ENCODE measurements around the gene HTN3. TPM values are rescaled to one million over a fixed set of nuclear protein-coding genes. Genes with fewer than 3 reads are reported as not detected.

Gene HTN3
- total RNA-seq, 2 experiments from 2014 or later = not detected

DNA sequence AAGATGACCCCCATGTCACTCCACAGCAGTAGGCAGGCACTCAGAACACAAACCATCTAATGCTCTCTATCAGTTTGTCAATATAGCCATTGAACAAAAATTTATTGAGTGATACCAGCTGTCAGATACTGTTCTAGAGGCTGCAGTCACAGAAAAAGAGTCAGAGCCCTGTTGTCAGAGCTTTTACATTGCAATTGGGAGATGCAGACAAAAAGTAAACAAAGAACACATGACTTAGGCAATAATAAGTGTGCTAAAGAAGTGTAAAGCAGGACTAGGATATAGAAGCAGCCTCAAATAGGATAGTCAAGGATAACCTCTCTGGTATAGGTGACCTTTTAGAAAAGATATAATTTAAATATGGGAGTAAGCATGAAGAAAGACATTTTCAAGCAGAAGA is 30.9 kb downstream of the HTN3 start:
- H3K4me3 Mint-ChIP-seq = no peak overlapping the region
- H3K36me3 Mint-ChIP-seq (ENCODE audit: low read depth) = no peaks in the 10 kb centered on the region
- H3K27ac Mint-ChIP-seq = no peak overlapping the region
- intact Hi-C loops (cut with micrococcal nuclease) = no loop called here
- no peak for ATAC-seq
- no peaks in the 10 kb centered on the region for H3K9me3 Mint-ChIP-seq
- ChIA-PET CTCF (no interaction called here), POLR2A (no interaction called here)
- TF ChIP-seq, protein P1, sequence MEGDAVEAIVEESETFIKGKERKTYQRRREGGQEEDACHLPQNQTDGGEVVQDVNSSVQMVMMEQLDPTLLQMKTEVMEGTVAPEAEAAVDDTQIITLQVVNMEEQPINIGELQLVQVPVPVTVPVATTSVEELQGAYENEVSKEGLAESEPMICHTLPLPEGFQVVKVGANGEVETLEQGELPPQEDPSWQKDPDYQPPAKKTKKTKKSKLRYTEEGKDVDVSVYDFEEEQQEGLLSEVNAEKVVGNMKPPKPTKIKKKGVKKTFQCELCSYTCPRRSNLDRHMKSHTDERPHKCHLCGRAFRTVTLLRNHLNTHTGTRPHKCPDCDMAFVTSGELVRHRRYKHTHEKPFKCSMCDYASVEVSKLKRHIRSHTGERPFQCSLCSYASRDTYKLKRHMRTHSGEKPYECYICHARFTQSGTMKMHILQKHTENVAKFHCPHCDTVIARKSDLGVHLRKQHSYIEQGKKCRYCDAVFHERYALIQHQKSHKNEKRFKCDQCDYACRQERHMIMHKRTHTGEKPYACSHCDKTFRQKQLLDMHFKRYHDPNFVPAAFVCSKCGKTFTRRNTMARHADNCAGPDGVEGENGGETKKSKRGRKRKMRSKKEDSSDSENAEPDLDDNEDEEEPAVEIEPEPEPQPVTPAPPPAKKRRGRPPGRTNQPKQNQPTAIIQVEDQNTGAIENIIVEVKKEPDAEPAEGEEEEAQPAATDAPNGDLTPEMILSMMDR (IDR thresholded peaks at IDR 0.05) = no peak
- no peak for DNase-seq
- H3K4me1 Mint-ChIP-seq (ENCODE audit: low read depth) = no peaks in the 10 kb centered on the region
- no peaks in the 10 kb centered on the region for H3K27me3 Mint-ChIP-seq

DNA sequence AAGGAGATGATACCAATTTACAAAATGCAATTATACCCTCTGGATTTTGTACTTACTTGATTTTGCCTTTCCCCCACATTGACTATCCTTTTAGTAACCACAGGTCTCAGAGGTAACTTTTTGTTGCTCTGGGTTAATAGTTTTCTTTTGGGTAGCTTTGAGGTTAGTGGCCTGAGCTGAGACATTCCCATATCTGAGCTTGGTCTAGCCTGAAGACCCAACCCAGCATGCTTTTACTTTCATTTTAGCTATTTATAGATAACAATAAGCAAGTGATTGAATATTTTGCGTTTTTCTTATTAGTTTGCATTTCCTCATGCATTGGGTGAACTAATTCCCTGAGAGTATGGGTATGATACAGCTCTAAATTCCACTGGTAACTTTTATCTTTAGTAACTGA is 33.7 kb downstream of the HTN3 start:
- H3K27me3 Mint-ChIP-seq = no peaks in the 10 kb centered on the region
- no peak overlapping the region for H3K4me3 Mint-ChIP-seq
- no peaks in the 10 kb centered on the region for H3K4me1 Mint-ChIP-seq (ENCODE audit: low read depth)
- DNase-seq = no peak
- intact Hi-C loops (cut with micrococcal nuclease) = no loop called here
- H3K27ac Mint-ChIP-seq = no peak overlapping the region
- H3K36me3 Mint-ChIP-seq (ENCODE audit: low read depth) = no peaks in the 10 kb centered on the region
- ChIA-PET POLR2A (no interaction called here), CTCF (interaction anchor here (0.6 kb wide), 1 partner anchor 1687 kb away, joined by 3 read pairs; no protein-coding TSS in a partner anchor)
- TF ChIP-seq, protein P1 (IDR thresholded peaks at IDR 0.05) = no peak
- H3K9me3 Mint-ChIP-seq = no peaks in the 10 kb centered on the region
- ATAC-seq = no peak

DNA sequence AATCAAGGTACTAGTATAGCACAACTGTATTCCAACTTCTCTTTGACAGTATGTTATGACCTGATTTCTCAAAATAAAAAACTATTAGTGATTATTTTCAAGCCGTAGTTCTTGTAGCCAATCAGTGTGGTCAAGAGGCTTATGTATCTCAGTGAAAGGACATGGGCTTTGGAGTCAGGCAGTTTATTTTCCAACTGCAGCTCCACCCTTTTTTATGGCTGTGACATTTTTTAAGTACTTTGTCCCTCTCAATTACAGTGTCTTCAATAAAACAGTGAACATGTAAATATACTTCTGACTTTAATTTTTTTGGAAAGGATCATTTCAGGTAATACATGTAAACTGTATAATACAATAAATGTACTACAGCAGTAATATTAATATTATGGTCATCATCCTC is 51.9 kb downstream of the HTN3 start:
- H3K4me3 Mint-ChIP-seq = no peak overlapping the region
- CTCF ChIA-PET = no interaction called here
- no peaks in the 10 kb centered on the region for H3K4me1 Mint-ChIP-seq (ENCODE audit: low read depth)

More for the DNA sequence above, 51.9 kb downstream of the HTN3 start:
- Mint-ChIP-seq H3K9me3 (no peaks in the 10 kb centered on the region), H3K27ac (no peak overlapping the region), H3K36me3 (ENCODE audit: low read depth) (no peaks in the 10 kb centered on the region), H3K27me3 (no peaks in the 10 kb centered on the region)
- POLR2A ChIA-PET = no interaction called here
- TF ChIP-seq, protein P1 (IDR thresholded peaks at IDR 0.05) = no peak
- DNase-seq (no peak), ATAC-seq (no peak)
- intact Hi-C loops (cut with micrococcal nuclease) = no loop called here

Other genes starting within 250 kb of the HTN3 start
- not detected for gene SULT1E1, start 168.3 kb upstream of the HTN3 start, total RNA-seq
- not detected for gene CSN1S1, start 97.4 kb upstream of the HTN3 start, total RNA-seq
- not detected for gene CSN2, start 62.7 kb upstream of the HTN3 start, total RNA-seq
- gene STATH, start 32.5 kb upstream of the HTN3 start, total RNA-seq = not detected
- not detected for gene HTN1, start 22.0 kb downstream of the HTN3 start, total RNA-seq
- gene PRR27, start 125.8 kb downstream of the HTN3 start, total RNA-seq = not detected
- not detected for gene ODAM, start 167.3 kb downstream of the HTN3 start, total RNA-seq
- not detected for gene FDCSP, start 197.7 kb downstream of the HTN3 start, total RNA-seq
- not detected for gene CSN3, start 214.1 kb downstream of the HTN3 start, total RNA-seq

All from activated CD8-positive, alpha-beta T cell treated with anti-CD3 and anti-CD28 coated beads for 36 hours (primary cell).